ENCODE results near the gene RPN2. TPM values are rescaled to one million over a fixed set of nuclear protein-coding genes. Genes with fewer than 3 reads are reported as not detected.
A peak's percentile ranks its signal among the peaks of the same experiment; 100 is the strongest.

The RPN2 gene
- total RNA-seq, 2 donors from 2014 or later, result 154 to 269 TPM

GRCh38 chr20:37290158-37290810 lies 111.2 kb downstream of the RPN2 start:
- intact Hi-C loops (cut with DNase I), result loop anchor here (10.0 kb wide), 1 partner anchor 55 kb away; the partner anchor contains the start of gene SRC
- Histone ChIP-seq H3K36me3 (no peaks in the 10 kb centered on the region), H3K4me1 (peaks cover 8% of the 10 kb centered on the region), H3K9me3 (no peaks in the 10 kb centered on the region), H3K9ac (ENCODE audit: low read depth in 2 of 2, low read length in 2 of 2) (peak overlapping the region; percentile 97 to 98), H3K27me3 (no peaks in the 10 kb centered on the region), H3K27ac (peak overlapping the region; percentile 93), H3K4me3 (peak overlapping the region; percentile 77)
- no peak for DNase-seq
- TF ChIP-seq CTCF (IDR thresholded peaks at IDR 0.05), result no peak

Other genes starting within 250 kb of the RPN2 start
- gene SAMHD1, start 227.6 kb upstream of the RPN2 start, total RNA-seq, result 10 to 100 TPM; 24.0 to 35.6 TPM
- gene RBL1, start 83.3 kb upstream of the RPN2 start, total RNA-seq, result 10 to 100 TPM in 1 of 2 donors, 1 to 10 TPM in 1; 6.9 to 17.6 TPM
- 1 to 10 TPM in 1 of 2 donors, under 1 TPM in 1; 0.90 to 1.3 TPM for gene MROH8, start 218 bp downstream of the RPN2 start, total RNA-seq
- gene GHRH, start 82.5 kb downstream of the RPN2 start, total RNA-seq, result not detected
- 10 to 100 TPM; 27.1 to 44.6 TPM for gene MANBAL, start 110.3 kb downstream of the RPN2 start, total RNA-seq
- gene SRC, start 166.8 kb downstream of the RPN2 start, total RNA-seq, result 100 to 1,000 TPM; 102 to 123 TPM